ENCODE data around the gene GHRL.
"Not testable (repeated sequence)": the region's sequence is repeated elsewhere in the genome, so short reads cannot be mapped to it uniquely, and the experiment has no call there.

Gene GHRL

GRCh38 chr3:10272476-10272875 is 20.3 kb downstream of the GHRL start:
- DNase-seq = not testable (repeated sequence)

- DNase-seq = no peak
These were observed 23.3 kb downstream of the GHRL start for GRCh38 chr3:10269443-10269842.

- no peak for DNase-seq
These were observed 23.8 kb downstream of the GHRL start for GRCh38 chr3:10268930-10269329.

GRCh38 chr3:10268116-10268515 is 24.6 kb downstream of the GHRL start:
- DNase-seq = no peak

GRCh38 chr3:10266936-10267335 is 25.8 kb downstream of the GHRL start:
- not testable (repeated sequence) for DNase-seq

GRCh38 chr3:10265833-10266232 is 26.9 kb downstream of the GHRL start:
- no peak for DNase-seq

- no peak for DNase-seq
These were observed 28.9 kb downstream of the GHRL start for GRCh38 chr3:10263646-10264363.

GRCh38 chr3:10262027-10262426 is 30.7 kb downstream of the GHRL start:
- no peak for DNase-seq

GRCh38 chr3:10260211-10260701 is 32.5 kb downstream of the GHRL start:
- DNase-seq = no peak

GRCh38 chr3:10259798-10260197 is 32.9 kb downstream of the GHRL start:
- DNase-seq = no peak

GRCh38 chr3:10259036-10259435 is 33.7 kb downstream of the GHRL start:
- no peak for DNase-seq

- no peak for DNase-seq
These were observed 36.9 kb downstream of the GHRL start for GRCh38 chr3:10255835-10256234.

GRCh38 chr3:10253731-10254130 is 39.0 kb downstream of the GHRL start:
- no peak for DNase-seq

GRCh38 chr3:10251006-10251405 is 41.7 kb downstream of the GHRL start:
- DNase-seq = peak; percentile 18

- no peak for DNase-seq
These were observed 42.9 kb downstream of the GHRL start for GRCh38 chr3:10249833-10250232.

GRCh38 chr3:10248984-10249748 is 43.6 kb downstream of the GHRL start:
- peak; percentile 6 for DNase-seq

GRCh38 chr3:10248184-10248983 is 44.4 kb downstream of the GHRL start, which contains the start of gene TATDN2:
Gene TATDN2, plus strand, starts transcription at chr3:10248459. Its CDS starts 742 bp downstream, at chr3:10249201.
- peak; percentile 76 for DNase-seq

GRCh38 chr3:10247679-10248183 is 45.0 kb downstream of the GHRL start:
- DNase-seq = no peak

GRCh38 chr3:10245081-10245712 is 47.5 kb downstream of the GHRL start:
- no peak for DNase-seq

- no peak for DNase-seq
These were observed 48.7 kb downstream of the GHRL start for GRCh38 chr3:10244009-10244408.

GRCh38 chr3:10242182-10243065 is 50.3 kb downstream of the GHRL start:
- DNase-seq = no peak

Measured in DMS79 treated with DMSO at 0.1 percent for 48 hours (cell line).